NCI-H510A treated with DMSO at 0.1 percent for 48 hours (cell line): ENCODE data around the gene TMEM163.
"Not testable (repeated sequence)": the region's sequence is repeated elsewhere in the genome, so short reads cannot be mapped to it uniquely, and the experiment has no call there.

Source experiments
- DNase-seq: peaks from one replicate; lab custom pipeline; 2025; lab: John Stamatoyannopoulos, UW

The TMEM163 gene

DNA sequence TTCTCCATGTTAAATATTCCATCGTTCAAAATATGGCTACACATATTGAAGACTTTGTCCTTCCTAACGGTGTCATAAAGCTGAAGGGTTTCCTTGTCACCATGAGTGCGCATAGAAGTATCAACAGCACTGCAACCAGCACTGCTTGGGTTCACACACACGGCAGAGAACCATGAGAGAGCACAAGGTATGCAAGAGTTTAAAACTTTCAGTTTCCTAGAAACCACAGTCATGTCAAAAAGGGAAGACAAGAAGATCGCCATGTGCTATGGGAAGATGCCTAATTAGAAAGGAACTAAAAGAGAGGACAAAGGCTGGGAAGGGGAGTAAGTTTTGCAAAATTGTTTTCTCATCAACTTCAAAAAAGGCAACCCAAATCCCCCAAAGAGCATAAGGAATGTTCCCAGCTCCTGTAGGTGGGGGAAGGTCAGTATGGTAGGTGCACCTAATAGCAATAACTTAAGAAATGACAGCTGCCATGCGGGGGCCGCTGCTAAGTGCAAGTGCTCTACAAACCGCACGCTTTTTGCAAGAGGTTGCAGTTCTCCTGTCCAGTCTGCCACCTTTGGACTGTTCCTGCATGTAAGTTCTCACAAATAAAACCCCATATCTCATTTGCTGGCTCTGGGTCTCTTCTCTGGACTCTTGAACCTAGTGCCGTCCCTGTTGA is 136.8 kb downstream of the TMEM163 start:
- DNase-seq = no peak

DNA sequence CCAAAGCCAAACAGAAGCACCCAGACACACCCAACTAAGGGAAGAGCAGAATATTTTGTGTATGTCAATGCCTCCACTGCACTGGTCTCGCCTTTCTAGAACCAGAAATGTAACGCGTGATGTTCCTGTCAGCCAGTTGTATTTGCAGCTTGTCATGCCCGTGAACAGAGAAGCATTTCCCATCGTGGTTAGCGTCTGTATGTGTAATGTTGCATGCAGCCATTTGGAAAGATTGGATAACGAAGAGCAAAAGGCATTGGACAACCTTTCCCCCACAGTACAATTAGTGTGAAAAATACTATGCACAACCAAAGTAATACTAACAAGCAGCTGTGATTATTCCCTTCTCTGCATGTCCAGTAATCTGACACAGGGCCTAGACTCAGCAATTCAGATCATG is 140.5 kb downstream of the TMEM163 start:
- DNase-seq = no peak

DNA sequence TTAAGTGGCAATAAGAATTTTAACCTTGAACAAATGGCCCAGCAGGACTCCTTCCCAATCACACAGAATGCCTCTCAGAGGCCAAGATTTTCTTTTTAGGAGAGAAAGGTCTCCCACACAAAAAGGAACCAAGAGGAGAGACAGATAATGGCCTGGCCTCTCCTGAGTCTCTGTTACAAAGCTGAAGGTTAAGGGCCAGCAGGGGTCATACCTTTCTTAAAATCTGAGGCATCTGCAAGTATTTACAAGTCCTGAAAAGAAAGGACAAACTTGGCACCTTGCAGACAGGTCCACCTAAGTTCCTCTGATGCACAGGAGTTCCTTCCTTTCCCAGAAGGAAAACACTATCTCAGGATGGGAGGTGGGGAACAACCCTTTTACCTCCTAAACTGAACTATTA is 142.3 kb downstream of the TMEM163 start:
- DNase-seq = no peak

DNA sequence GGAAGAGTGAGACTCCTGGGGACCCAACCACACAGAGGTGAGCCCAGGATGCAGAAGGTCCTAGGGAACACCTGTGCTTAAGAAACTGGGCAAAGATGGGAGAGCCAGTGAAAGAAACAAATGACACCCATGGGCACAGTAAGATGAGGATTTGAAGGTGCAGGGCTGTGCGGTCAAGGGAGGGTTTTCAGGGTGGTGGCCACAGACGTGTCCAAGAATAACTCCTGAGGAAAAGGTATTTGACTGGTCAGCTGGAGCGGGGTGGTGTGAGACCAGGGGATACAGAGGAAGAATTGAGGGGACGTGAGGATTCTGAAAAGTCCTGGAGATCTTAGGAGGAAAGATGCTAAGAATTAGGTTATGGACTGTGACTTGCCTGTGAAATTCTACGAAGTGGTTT is 142.9 kb downstream of the TMEM163 start:
- DNase-seq = no peak

DNA sequence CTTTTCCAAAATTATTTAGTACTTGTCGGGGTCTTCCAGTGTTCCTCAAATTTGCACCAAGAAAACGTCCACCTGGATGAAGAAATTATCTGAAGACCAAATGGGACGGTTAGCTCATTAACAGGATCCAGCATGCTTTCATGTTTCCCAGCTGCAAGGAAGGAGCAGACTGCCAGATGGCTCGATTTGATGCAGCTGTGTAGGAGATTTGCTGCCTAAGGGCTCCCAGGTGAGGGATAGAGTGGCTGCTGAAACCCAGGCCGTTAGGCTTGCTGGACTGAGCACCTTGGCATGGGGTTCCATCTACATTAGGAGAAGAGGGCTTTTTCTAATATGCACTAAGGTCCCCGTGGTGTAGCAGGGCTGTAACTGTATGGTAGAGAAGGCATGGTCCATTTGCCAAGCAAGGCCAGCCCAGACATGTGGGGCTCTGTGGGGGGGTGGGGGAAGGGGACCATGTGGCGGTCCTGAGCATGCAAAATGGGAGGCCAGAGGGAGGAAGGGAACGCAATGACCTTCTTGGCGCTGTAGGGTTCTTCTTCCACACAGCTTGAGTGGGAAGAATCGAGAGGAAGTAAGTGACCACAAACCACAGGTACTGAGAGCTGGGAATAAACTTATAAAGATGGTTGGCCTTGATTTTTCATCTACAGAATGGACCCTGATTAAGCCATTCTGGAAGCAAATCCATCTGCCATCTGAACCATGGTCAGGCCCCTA is 144.0 kb downstream of the TMEM163 start:
- no peak for DNase-seq

DNA sequence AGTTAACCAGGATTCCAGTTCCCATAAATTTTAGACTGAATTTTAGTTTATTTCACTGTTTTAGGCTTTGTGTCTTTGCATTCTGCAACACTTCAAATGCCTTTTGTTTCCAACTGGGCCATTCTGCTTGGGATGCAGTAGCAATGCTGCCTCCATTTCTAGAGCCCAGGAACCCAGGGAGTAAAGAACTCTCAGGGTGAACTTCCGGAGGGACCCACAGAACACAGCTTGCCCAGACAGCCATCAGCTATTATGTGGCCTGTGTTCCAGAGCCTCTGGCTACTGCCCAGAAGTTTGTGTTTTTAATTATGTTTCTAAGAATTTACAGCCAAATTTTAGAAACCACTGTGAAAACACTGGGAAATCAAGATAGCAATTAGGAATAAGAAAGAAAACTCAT is 145.1 kb downstream of the TMEM163 start:
- DNase-seq = no peak

DNA sequence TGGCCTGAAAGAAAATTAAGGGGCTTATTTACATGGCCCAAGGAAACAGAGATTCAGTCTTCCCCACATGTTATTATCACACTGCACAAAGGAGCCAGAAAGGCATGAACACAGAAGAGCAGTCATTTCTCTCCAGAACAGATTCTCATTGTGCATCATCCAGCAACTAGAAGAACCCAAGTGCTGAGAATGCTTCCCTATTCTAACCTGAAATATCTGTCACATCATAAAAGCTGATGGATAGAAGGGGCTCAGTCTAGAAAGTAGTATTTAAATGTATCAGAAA is 145.8 kb downstream of the TMEM163 start:
- no peak for DNase-seq

DNA sequence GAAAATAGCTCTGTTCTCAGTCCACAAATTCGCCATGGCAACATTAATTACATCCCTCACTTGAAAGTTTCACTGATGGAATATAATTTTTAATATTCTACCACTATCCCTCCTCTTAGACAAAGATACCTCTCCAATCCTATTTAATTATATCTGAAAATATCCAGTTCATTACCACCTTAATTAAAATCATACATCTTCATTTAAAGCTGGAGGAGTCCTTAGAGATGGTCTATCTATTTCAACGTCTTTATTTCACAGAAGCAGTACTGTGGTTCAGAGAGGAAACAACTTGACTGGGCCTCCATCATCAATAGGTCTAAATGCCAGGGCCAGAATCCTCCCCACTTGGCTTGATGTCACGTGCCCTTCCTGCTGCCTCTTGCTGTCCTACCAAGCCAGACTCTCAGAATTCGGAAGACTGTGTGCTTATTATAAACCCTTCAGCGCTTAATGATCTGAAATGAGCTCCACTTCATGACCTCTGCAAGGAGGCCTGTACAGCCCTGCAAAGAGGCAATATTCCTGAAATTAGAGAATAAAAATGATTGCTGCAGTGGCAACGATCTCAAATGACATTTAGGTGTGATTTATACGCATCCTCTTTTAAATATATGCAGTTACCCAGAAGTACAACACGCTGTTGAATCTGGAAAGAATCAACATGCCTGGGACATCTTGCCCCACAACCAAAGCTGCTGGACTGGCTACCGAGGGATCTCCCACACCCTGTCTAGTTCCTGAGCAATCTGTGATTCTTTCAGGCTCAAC is 146.3 kb downstream of the TMEM163 start:
- no peak for DNase-seq

DNA sequence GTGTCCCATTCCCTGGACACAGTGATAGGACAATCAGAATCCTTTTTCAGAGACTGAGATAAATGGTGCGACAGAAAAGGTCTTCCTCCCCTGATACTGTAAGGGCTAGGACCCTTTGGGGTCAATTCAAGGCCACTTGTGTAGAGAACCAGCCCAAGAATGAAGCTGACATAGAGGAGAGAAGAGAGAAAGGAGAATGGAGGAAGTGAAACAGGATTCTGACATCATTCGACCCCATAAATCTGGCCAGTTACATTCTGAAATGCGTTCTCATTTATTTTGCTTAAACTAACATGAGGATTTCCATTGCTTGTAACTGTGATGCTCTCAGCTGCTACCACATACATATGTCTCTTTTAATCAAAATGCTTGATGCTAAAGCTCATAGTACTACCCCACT is 148.1 kb downstream of the TMEM163 start:
- DNase-seq = no peak

DNA sequence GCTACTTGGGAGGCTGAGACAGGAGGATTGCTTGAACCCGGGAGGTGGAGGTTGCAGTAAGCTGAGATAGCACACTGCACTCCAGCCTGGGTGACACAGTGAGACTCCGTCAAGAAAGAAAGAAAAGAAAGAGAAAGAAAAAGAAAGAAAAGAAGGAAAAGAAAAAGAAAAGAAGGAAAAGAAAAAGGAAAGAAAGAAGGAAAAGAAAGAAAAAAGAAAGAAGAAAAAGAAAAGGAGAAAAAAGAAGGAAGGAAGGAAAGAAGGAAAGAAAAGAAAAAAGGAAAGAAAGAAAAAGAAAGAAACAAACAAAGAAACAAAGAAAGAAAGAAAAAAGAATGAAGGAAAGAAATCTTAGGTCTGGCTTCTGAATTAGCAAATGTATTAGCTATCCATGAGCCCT is 150.4 kb downstream of the TMEM163 start:
- no peak for DNase-seq

DNA sequence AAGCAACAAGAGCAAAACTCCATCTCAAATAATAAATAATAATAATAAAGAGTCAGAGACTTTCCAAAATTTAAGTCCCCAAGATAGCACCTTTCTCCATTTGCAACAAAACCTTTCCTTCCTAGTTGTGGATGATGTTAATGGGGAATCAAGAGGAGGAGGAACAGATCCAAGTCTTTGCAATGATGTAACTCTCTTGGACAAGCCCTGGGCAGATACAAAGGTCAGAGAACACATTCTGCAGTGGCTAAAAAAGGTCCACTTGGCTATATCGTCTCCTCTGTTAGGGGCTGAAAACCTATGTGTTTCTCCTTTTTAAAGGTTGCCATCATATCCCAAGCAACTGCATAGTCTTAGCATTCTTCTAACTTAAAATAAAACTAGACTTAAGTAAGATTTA is 151.1 kb downstream of the TMEM163 start:
- DNase-seq = no peak

DNA sequence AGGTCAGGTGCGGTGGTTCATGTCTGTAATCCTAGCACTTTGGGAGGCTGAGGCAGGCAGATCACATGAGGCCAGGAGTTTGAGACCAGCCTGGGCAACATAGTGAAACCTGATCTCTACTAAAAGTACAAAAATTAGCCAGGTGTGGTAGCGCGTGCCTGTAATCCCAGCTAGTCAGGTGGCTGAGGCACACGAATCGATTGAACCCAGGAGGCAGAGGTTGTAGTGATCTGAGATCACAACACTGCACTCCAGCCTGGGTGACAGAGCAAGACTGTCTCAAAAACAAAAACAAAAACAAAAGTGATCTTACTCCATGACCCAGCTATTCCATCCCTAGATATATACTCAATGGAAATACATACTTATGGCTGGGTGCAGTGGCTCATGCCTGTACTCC is 153.8 kb downstream of the TMEM163 start:
- not testable (repeated sequence) for DNase-seq

DNA sequence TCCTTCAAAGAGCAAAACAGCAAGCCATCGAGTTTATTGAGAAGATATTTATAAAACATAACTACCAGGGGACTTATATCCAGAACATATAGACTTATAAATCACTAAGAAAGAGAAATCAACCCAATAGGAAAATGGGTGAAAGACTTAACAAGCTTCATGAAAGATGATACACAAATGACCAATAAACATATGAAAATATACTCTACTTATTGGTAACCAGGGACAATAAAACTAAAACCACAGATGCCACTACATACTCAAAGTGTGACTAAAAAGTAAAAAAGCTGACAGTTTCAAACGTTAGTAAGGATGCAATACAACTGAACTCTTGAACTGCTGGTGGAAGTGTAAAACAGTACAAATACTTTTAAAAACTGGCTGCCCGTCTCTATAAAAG is 154.3 kb downstream of the TMEM163 start:
- DNase-seq = no peak

DNA sequence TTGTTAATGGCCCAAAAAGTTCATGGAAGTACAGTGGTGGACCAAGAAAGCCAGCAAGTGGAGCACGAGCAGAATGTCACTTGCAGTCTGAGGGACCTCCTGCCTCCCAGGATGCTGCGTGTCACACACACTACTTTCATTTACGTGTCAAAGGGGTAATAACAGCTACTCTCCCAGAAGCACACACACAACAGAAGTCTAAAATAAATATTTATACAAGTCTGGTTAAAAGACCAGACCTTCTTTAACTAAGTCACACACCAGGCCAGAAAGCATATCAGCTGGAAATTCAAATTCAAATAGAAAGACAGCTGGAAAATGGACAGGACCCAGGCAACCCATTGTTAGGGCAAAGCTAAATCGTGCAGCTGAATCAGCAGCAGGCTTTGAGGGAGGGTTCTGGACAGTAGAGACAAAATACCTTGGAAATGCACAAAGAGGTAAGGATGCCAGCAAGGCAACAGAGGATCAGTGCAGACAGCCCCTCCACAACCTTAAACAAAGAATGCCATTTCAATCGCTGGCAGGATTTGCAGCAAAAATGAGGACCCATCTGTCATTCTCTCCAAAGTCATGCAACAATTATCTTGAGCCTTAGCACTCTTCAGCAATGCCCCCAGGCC is 160.5 kb downstream of the TMEM163 start:
- peak; percentile 58 for DNase-seq

DNA sequence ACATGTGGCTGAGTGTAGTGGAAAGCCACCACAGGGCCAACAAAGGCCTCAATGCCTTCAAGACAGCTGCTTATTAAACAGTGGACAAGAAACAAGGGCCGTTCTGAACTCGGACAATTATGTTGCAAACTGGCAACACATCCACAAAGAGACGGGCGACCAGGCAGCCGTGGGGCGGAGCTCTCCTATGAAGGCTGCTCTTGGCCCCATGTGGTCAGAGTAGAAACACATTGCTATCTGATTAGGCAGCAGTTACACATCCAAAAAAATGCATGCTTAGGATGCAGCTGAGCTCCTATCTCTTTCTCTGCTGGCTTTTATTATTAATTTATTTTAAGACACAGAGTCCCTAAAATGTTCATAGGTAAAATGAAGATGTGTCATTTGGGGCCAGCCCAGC is 163.4 kb downstream of the TMEM163 start:
- DNase-seq = no peak

DNA sequence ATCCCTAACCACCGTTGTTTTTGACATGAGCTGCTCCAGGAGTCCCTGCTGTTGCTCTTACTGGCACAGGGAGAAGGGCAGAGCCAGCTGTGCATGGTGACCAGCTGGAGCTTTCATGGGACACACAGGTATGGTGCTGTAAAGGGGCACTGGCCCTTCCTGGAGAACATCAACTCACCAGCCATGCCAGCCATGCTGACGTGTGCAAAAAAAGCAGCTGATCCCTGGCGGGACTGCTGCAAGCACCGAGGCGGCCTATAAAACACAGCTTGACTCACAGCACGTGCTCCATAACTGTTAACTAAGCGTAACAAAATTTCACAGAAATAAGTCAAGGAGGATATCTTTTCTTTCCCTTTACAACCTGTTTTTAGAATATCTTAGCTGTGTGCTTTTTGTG is 165.1 kb downstream of the TMEM163 start:
- DNase-seq = no peak

DNA sequence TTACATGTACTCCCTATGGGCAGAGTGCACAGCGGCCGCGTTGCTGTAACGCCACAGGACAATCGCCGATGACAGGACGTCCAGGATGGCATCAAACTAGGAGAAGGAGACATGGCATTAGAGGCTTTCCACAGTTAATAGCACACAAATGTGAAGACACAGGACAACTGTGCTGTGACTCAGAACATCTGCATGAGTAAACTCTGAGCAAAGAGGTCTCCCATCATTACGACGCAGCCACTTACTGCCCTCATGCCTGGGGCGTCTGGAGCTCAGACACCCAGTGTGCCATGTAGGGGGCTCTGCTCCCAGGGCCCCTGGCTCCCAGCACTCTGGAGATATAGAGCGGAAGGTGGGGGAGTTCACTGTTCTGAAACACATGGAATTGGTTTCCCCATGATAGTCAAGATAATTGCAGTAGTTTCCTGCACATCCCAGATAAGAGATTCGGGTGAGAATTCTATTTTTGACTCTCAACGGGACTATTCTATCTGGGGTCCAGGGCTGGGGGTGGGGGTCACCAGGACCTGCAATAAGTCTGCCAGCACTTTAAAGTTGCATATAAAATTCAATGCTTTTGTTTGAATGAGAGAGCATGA is 168.1 kb downstream of the TMEM163 start:
- no peak for DNase-seq

DNA sequence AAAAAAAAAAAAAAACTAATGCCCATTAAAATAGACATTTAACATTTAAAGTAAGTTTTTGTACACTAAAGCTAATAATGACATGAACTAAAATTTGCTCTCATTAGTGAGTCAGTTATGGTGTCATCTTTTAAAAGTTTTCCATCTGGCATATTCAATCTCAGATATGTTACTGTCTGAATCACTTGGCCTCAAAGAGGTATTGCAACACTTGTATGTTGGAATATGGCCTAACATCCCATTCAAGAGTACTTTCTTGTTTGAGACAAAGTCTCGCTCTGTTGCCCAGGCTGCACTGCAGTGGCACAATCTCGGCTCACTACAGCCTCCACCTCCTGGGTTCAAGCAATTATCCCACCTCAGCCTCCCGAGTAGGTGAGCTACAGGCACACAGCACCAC is 169.7 kb downstream of the TMEM163 start:
- no peak for DNase-seq

DNA sequence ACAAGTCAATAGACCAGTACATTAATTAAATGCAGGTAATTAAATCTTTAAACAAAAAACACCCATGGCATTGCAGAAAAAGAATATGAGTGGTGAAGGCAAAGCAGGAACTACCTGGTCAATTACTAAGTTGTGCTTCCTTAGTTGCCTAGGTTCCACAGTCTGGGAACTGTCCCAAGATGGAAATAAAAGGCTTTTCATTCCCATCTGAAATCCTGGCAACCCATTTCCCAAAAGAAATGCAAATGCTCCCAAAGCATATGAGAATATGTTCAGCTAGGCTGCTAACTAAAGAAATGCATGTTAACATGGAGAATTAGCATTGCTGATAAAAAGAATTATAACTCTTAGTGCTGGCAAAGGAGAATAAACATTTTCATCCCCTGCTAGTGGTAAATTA is 177.8 kb downstream of the TMEM163 start:
- DNase-seq = no peak

DNA sequence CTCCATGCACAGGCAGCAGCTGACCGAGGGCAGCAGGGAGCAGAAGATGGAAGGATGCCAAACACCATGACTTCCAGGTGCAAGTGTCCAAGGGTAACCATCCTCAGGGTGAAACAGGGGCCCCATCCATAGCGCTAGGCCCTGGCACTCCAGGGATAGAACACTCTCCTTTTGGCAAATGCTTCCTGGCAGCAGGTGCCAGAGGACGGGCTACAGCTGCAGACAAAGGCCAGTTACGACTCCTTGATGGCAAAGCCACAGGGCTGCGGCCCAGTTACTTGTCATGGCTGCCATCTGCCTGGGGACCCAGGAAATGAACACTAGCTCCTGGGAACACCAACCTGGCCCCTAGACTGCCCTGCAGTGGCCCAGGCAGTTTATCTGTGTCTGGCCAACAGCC is 178.8 kb downstream of the TMEM163 start:
- DNase-seq = peak; percentile 42

DNA sequence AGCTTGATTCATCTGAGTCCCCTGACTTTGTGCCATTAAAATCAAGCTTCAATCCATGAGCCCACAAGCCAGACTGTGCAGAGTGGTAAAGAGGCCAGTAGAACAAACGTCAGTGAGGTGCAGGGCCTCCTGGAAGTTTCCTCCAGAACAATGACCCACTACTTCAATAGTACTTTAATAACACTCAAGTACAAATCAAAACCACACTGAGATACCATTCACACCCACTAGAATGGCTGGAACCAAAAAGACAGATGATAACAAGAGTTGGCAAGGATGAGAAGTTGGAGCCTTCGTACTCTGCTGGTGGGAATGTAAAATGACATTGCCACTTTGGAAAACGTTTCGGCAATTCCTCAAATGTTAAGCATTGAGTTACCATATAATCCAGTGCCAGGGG is 181.1 kb downstream of the TMEM163 start:
- DNase-seq = no peak

DNA sequence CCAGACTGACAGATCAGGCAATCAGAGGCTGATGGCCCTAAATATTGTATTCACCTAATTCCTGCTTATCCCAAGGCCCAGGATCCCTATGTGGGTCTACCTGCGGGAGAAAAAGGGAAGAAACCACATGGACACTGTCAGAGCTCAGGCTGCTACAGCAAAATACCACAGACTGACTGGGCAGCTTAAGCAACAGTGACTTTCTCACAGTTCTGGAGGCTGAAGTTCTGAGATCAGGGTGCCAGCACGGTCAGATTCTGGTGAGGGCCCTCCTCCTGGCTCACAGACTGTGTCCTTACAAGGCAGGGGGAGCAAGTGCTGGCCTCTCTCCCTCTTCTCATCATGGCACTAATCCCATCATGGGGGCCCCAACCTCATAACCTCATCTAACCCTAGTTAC is 181.7 kb downstream of the TMEM163 start:
- no peak for DNase-seq

DNA sequence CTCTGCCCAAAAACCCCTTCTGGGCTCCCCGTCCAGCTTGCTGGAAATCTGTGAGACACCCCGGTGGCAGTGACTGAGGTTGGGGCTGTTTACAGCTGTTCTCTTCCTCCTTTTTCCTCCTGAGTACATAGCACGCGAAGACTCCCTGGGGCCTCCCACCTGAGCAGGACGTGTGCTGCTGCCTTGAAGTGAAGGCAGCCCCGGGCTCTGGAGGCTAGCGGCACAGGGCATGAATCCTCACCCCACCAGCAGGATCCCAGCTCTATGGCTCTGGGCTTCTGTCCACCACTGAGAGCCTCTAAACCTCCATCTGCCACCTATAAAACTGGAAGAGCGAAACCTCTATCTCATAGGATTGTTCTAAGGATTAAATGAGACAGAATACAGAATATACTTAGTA is 182.5 kb downstream of the TMEM163 start:
- no peak for DNase-seq
